ENCODE measurements around the gene FXYD6. TPM values are rescaled to one million over a fixed set of nuclear protein-coding genes. Genes with fewer than 3 reads are reported as not detected.

FXYD6 gene
- total and polyA plus RNA-seq, 4 experiments from 2014 or later = 0.15 TPM; not detected in 3

- H3K27ac ChIP-seq (ENCODE audit: low read depth, low read length) = no peak overlapping the region
- peaks cover 23% of the 10 kb centered on the region for H3K4me1 ChIP-seq (ENCODE audit: insufficient read depth, low read length)
- CTCF ChIA-PET (ENCODE audit: partially characterized antibody) = interaction anchor here (1.5 to 4.9 kb wide), 8 partner anchors 10 to 407 kb away, joined by 3 to 23 read pairs (median 14); no protein-coding TSS in a partner anchor
- Mint-ChIP-seq H3K36me3 (no peaks in the 10 kb centered on the region), H3K27me3 (peaks cover 0 to 2% of the 10 kb centered on the region in 2 donors), H3K9me3 (peaks cover 0 to 2% (median 0%) of the 10 kb centered on the region in 8 donors), H3K27ac (no peak overlapping the region), H3K4me1 (peaks cover 9 to 33% (median 19%) of the 10 kb centered on the region in 4 donors), H3K4me3 (no peak overlapping the region)
- H3K27me3 ChIP-seq (ENCODE audit: insufficient read depth, low read length) = no peaks in the 10 kb centered on the region
- no peak for DNase-seq
- H3K36me3 ChIP-seq (ENCODE audit: insufficient read depth, low read length) = no peaks in the 10 kb centered on the region
- H3K4me3 ChIP-seq (ENCODE audit: low read length in 2 of 2) = no peak overlapping the region
- POLR2A ChIA-PET (ENCODE audit: partially characterized antibody) = interaction anchor here (1.1 to 1.5 kb wide), 3 partner anchors 18 to 218 kb away, joined by 3 read pairs; no protein-coding TSS in a partner anchor
- intact Hi-C loops (cut with micrococcal nuclease) = no loop called here
- H3K9me3 ChIP-seq (ENCODE audit: control insufficient read depth in 1 of 2, low read length in 2 of 2) = no peaks in the 10 kb centered on the region
Observed at GRCh38 chr11:117833401-117833891, 43.0 kb downstream of the FXYD6 start.

DNA sequence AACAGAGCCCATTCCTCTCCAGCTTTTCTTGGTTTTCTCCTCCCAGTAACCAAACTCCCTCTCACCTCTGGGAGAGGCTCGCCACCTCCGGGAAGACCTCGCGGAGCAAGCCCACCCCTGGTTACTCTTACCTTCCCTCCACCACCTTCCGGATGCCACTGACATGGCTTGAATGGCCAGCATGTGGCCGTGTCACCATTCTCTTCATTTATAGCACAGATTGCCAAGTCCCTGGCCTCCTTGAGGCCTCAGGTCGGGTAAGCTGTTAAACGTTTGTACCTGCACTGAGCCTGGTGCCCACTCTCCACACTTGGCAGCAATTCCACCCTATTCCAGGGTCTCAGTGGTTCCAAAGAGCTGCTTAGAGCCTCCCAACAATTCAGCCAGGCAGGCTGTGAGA, 43.9 kb downstream of the FXYD6 start:
- Mint-ChIP-seq H3K27ac (peak overlapping the region in 3 of 7 donors; percentile 46 to 76 (median 62)), H3K27me3 (peaks cover 0 to 2% of the 10 kb centered on the region in 2 donors), H3K9me3 (no peaks in the 10 kb centered on the region), H3K36me3 (no peaks in the 10 kb centered on the region), H3K4me3 (no peak overlapping the region), H3K4me1 (peaks cover 15 to 43% (median 26%) of the 10 kb centered on the region in 4 donors)
- DNase-seq = no peak
- Histone ChIP-seq H3K36me3 (ENCODE audit: insufficient read depth, low read length) (no peaks in the 10 kb centered on the region), H3K27ac (ENCODE audit: low read depth, low read length) (no peak overlapping the region), H3K27me3 (ENCODE audit: insufficient read depth, low read length) (no peaks in the 10 kb centered on the region), H3K4me1 (ENCODE audit: insufficient read depth, low read length) (peaks cover 32% of the 10 kb centered on the region), H3K9me3 (ENCODE audit: control insufficient read depth in 1 of 2, low read length in 2 of 2) (no peaks in the 10 kb centered on the region), H3K4me3 (ENCODE audit: low read length in 2 of 2) (no peak overlapping the region)
- ChIA-PET CTCF (ENCODE audit: partially characterized antibody) (interaction anchor here (1.0 to 4.9 kb wide), 9 partner anchors 9 to 221 kb away, joined by 3 to 23 read pairs (median 13); no protein-coding TSS in a partner anchor), POLR2A (ENCODE audit: partially characterized antibody) (interaction anchor here (0.8 to 1.1 kb wide), 3 partner anchors 155 to 219 kb away, joined by 3 read pairs; no protein-coding TSS in a partner anchor)
- intact Hi-C loops (cut with micrococcal nuclease) = no loop called here

GRCh38 chr11:117831661-117832415, 44.6 kb downstream of the FXYD6 start:
- peaks cover 33% of the 10 kb centered on the region for H3K4me1 ChIP-seq (ENCODE audit: insufficient read depth, low read length)
- intact Hi-C loops (cut with micrococcal nuclease) = no loop called here
- no peak for DNase-seq

DNA sequence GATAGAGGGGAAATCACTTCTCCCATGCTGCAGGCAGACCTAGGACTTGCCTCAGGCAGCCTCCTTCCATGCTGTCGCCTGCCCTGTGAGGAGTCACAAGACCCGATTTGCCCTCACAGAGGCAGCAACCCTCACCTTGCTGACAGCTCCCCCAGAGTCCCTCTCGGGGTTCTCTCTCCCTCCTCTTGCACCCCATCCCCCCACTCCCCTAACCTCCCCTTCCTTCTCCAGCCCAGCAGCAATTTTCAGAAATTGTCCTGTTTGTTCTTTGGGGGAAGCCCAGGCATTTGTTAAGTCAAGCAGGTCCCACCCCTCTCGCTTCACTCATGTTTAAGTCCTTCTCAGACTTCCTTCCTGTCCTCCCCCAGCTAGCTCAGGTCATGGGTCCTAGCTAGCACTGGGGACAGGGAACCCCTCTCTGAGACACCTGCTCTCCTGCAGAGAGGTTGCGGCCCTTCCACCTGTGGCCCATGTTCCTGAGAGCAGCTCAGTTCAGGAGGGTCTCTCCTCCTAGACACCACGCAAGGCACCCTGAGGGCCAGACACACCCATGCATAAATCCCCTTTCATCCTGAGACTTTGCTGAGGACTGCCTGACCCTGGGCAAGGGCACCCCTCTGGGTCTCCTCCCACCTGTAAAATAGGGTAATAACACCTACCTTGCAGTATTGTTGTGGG, 45.6 kb downstream of the FXYD6 start:
- no peaks in the 10 kb centered on the region for H3K27me3 ChIP-seq (ENCODE audit: insufficient read depth, low read length)
- no peak overlapping the region for H3K27ac ChIP-seq (ENCODE audit: low read depth, low read length)
- H3K4me3 ChIP-seq (ENCODE audit: low read length in 2 of 2) = no peak overlapping the region
- no peaks in the 10 kb centered on the region for H3K36me3 Mint-ChIP-seq
- H3K4me1 ChIP-seq (ENCODE audit: insufficient read depth, low read length) = peaks cover 33% of the 10 kb centered on the region
- POLR2A ChIA-PET (ENCODE audit: partially characterized antibody) = interaction anchor here (6.9 kb wide), 1 partner anchor 15 kb away, joined by 70 read pairs; no protein-coding TSS in a partner anchor
- no peaks in the 10 kb centered on the region for H3K36me3 ChIP-seq (ENCODE audit: insufficient read depth, low read length)
- H3K4me3 Mint-ChIP-seq = peak overlapping the region in 3 of 8 donors; percentile 10 to 59 (median 48)
- H3K9me3 ChIP-seq (ENCODE audit: control insufficient read depth in 1 of 2, low read length in 2 of 2) = no peaks in the 10 kb centered on the region
- CTCF ChIA-PET (ENCODE audit: partially characterized antibody) = interaction anchor here (1.5 to 4.9 kb wide), 5 partner anchors 13 to 223 kb away, joined by 4 to 23 read pairs (median 16); no protein-coding TSS in a partner anchor
- peak overlapping the region in 6 of 7 donors; percentile 17 to 87 (median 48) for H3K27ac Mint-ChIP-seq
- intact Hi-C loops (cut with micrococcal nuclease) = no loop called here
- no peaks in the 10 kb centered on the region for H3K9me3 Mint-ChIP-seq
- H3K4me1 Mint-ChIP-seq = peaks cover 19 to 57% (median 35%) of the 10 kb centered on the region in 4 donors
- no peaks in the 10 kb centered on the region for H3K27me3 Mint-ChIP-seq
- DNase-seq = no peak

More at GRCh38 chr11:117831661-117832415, 44.6 kb downstream of the FXYD6 start:
- Histone ChIP-seq H3K27ac (ENCODE audit: low read depth, low read length) (no peak overlapping the region), H3K4me3 (ENCODE audit: low read length in 2 of 2) (no peak overlapping the region), H3K27me3 (ENCODE audit: insufficient read depth, low read length) (no peaks in the 10 kb centered on the region), H3K9me3 (ENCODE audit: control insufficient read depth in 1 of 2, low read length in 2 of 2) (no peaks in the 10 kb centered on the region), H3K36me3 (ENCODE audit: insufficient read depth, low read length) (no peaks in the 10 kb centered on the region)
- ChIA-PET POLR2A (ENCODE audit: partially characterized antibody) (interaction anchor here (0.8 to 1.1 kb wide), 3 partner anchors 156 to 219 kb away, joined by 3 read pairs; no protein-coding TSS in a partner anchor), CTCF (ENCODE audit: partially characterized antibody) (interaction anchor here (1.0 to 4.9 kb wide), 7 partner anchors 8 to 222 kb away, joined by 4 to 23 read pairs (median 13); no protein-coding TSS in a partner anchor)
- Mint-ChIP-seq H3K4me3 (no peak overlapping the region), H3K9me3 (no peaks in the 10 kb centered on the region), H3K27me3 (no peaks in the 10 kb centered on the region), H3K36me3 (no peaks in the 10 kb centered on the region), H3K27ac (peak overlapping the region in 1 of 7 donors; percentile 52), H3K4me1 (peaks cover 18 to 47% (median 30%) of the 10 kb centered on the region in 4 donors)

DNA sequence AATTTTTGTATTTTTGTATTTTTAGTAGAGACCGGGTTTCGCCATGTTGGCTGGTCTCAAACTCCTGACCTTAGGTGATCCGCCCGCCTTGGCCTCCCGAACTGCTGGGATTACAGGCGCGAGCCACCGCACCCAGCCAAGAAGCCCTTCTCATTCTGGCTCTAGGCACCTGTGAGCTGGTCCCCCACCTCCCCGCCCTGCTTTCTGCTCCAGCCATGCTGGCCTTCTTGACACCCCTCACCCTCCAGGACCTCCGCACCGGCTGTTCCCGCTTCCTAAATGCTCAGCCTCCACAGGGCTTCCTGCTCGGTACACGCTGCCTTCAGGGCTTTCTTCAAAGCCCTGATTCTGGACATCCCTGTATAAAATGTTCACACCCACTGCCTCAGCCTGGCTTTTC, 46.4 kb downstream of the FXYD6 start:
- Mint-ChIP-seq H3K4me1 (peaks cover 19 to 58% (median 36%) of the 10 kb centered on the region in 4 donors), H3K27ac (peak overlapping the region in 6 of 7 donors; percentile 42 to 87 (median 76)), H3K4me3 (peak overlapping the region in 2 of 8 donors; percentile 59), H3K27me3 (no peaks in the 10 kb centered on the region), H3K9me3 (no peaks in the 10 kb centered on the region), H3K36me3 (no peaks in the 10 kb centered on the region)
- ChIA-PET CTCF (ENCODE audit: partially characterized antibody) (interaction anchor here (3.8 to 16.1 kb wide), 3 partner anchors 13 to 117 kb away, joined by 16 to 216 read pairs (median 59); no protein-coding TSS in a partner anchor), POLR2A (ENCODE audit: partially characterized antibody) (interaction anchor here (6.9 kb wide), 1 partner anchor 14 kb away, joined by 70 read pairs; no protein-coding TSS in a partner anchor)
- H3K4me1 ChIP-seq (ENCODE audit: insufficient read depth, low read length) = peaks cover 33% of the 10 kb centered on the region
- intact Hi-C loops (cut with micrococcal nuclease) = no loop called here
- no peak overlapping the region for H3K4me3 ChIP-seq (ENCODE audit: low read length in 2 of 2)
- no peaks in the 10 kb centered on the region for H3K27me3 ChIP-seq (ENCODE audit: insufficient read depth, low read length)
- no peak for DNase-seq
- no peaks in the 10 kb centered on the region for H3K9me3 ChIP-seq (ENCODE audit: control insufficient read depth in 1 of 2, low read length in 2 of 2)
- H3K27ac ChIP-seq (ENCODE audit: low read depth, low read length) = no peak overlapping the region
- H3K36me3 ChIP-seq (ENCODE audit: insufficient read depth, low read length) = no peaks in the 10 kb centered on the region

DNA sequence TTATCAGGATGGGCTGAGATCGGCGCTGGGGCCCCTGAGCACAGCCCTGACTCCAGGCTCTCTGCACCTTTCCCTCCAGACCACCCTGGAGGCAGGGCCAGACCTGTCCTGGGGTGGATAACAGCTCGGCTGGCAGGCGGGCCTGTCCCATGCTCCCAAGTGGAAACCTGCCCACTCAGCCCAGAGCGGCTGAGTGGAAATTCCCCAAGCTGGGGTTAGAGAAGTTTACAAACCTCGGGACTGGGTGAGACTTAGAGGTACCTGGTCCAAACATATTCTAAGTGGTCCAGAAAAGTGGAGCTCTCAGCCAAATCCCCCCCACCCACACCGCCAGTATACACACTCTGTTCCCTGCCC, 47.1 kb downstream of the FXYD6 start:
- no peak overlapping the region for H3K4me3 ChIP-seq (ENCODE audit: low read length in 2 of 2)
- no peaks in the 10 kb centered on the region for H3K36me3 ChIP-seq (ENCODE audit: insufficient read depth, low read length)
- H3K4me1 ChIP-seq (ENCODE audit: insufficient read depth, low read length) = peaks cover 34% of the 10 kb centered on the region
- no peak for DNase-seq
- no peaks in the 10 kb centered on the region for H3K27me3 ChIP-seq (ENCODE audit: insufficient read depth, low read length)
- Mint-ChIP-seq H3K9me3 (no peaks in the 10 kb centered on the region), H3K27ac (peak overlapping the region in 2 of 7 donors; percentile 72 to 87), H3K4me1 (peaks cover 19 to 63% (median 37%) of the 10 kb centered on the region in 4 donors), H3K36me3 (no peaks in the 10 kb centered on the region), H3K27me3 (no peaks in the 10 kb centered on the region), H3K4me3 (no peak overlapping the region)
- POLR2A ChIA-PET (ENCODE audit: partially characterized antibody) = interaction anchor here (1.9 to 6.9 kb wide), 2 partner anchors 13 to 217 kb away, joined by 5 to 70 read pairs; no protein-coding TSS in a partner anchor
- H3K9me3 ChIP-seq (ENCODE audit: control insufficient read depth in 1 of 2, low read length in 2 of 2) = no peaks in the 10 kb centered on the region
- intact Hi-C loops (cut with micrococcal nuclease) = no loop called here
- CTCF ChIA-PET (ENCODE audit: partially characterized antibody) = interaction anchor here (1.3 to 16.1 kb wide), 3 partner anchors 12 to 116 kb away, joined by 3 to 216 read pairs (median 59); no protein-coding TSS in a partner anchor
- H3K27ac ChIP-seq (ENCODE audit: low read depth, low read length) = peak overlapping the region; percentile 44
